Esophagus squamous epithelium (tissue), 5 donors: ENCODE measurements around the gene CLEC9A. TPM values are rescaled to one million over a fixed set of nuclear protein-coding genes. Genes with fewer than 3 reads are reported as not detected.

Experiments used
- DNase-seq: peaks from one replicate; lab custom pipeline; 2025; lab: John Stamatoyannopoulos, UW
- H3K27ac ChIP-seq, 4 donors: fragments of 200-600 bp; sonication (generic); one replicate each; pipeline ENCODE4 v1.5.1; 2016 to 2019; ENCODE audit warnings: mild to moderate bottlenecking in 1 of 4
- H3K27me3 ChIP-seq, 4 donors: fragments of 200-600 bp; sonication (generic); 1 replicate in 3 of 4; 2 replicates in 1 of 4; pipeline versions ENCODE4 v1.5.1 to v1.6.0; 2017 to 2021; ENCODE audit warnings: antibody characterized with exemption in 1 of 4
- H3K36me3 ChIP-seq, 3 donors: fragments of 200-600 bp; sonication (generic); one replicate each; pipeline ENCODE4 v1.5.1; 2016 to 2019
- H3K4me1 ChIP-seq, 3 donors: fragments of 200-600 bp; sonication (generic); one replicate each; pipeline ENCODE4 v1.5.1; 2017 to 2019
- H3K4me3 ChIP-seq, 4 donors: fragments of 200-600 bp; sonication (generic); 1 replicate in 3 of 4; 2 replicates in 1 of 4; pipeline ENCODE4 v1.5.1; 2016 to 2019; ENCODE audit warnings: mild to moderate bottlenecking in 2 of 4, moderate library complexity in 1 of 4
- H3K9me3 ChIP-seq, 3 donors: fragments of 200-600 bp; sonication (generic); one replicate each; pipeline ENCODE4 v1.5.1; 2016 to 2019
- POLR2A ChIP-seq, 4 donors: fragments of 450-650 bp; IDR thresholded peaks; one replicate each; pipeline ENCODE4 v1.6.1; 2017; ENCODE audit warnings: antibody characterized with exemption in 4 of 4, mild to moderate bottlenecking in 4 of 4, moderate library complexity in 3 of 4
- WGBS, 2 donors: methylation state at CpG; one replicate each; pipeline ENCODE4 v1.1.5; 2018; 5-methylcytosine and 5-hydroxymethylcytosine counted together
- intact Hi-C: fragments of 100-400 bp; cut with DNase I; formaldehyde crosslinking; loops from one replicate; pipeline ENCODE4 v1.15.0; 2022
- total RNA-seq, 4 donors: library from RNA; depleted of rRNA; stranded (reverse); fragments of >200 nt; gene quantifications; one replicate each; pipeline ENCODE4 v1.1.0, GENCODE V29; 2016
- TF ChIP-seq, protein P1 (sequence below), 6 experiments: fragments of 450-650 bp in 4 of 6; fragments of 200-600 bp in 2 of 6; sonication (generic) in 2 of 6; IDR thresholded peaks; one replicate each; pipeline ENCODE4 v1.5.1; 2016 to 2019; ENCODE audit warnings: antibody characterized with exemption in 6 of 6, mild to moderate bottlenecking in 4 of 6, moderate library complexity in 4 of 6
- donor health status: DM: yes; HTN: yes; CAD: no.

Gene CLEC9A
- total RNA-seq, 4 donors from 2014 or later: not detected

DNA sequence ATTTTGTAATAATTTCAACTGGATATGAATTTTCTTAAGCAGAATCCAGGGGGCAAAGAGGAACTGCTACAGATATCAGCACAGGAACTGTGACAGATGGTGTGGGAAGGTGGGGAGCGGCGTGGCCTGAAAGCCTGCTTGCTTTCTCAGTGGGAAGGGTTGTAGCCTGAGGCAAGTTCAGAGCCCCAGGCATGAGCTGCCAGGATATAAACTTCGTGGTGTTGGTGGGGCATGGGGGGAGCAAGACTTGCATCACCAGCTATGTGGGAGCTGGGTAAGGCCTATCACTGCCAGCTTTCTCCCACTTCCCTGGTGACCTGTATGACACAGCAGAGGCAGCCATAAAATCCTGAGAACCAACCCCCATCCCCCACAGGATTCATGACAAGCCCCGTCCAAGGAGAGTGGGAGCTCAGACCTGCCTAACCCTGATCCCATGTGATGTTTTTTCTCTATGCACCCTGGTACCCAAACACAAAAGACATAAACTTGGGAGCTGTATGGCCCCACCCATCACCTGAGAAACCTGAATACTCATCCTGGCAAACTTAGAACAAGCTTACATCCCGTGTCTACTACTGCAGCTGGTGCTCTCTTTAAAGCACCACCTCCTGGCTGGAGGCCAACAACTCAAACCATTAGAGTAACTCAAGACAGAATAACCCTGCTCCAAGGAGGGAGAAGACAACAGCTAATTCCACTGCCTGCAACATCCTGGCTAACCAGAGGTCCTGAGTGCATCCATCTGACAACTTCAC, 51.8 kb downstream of the CLEC9A start:
- no peaks in the 10 kb centered on the region for H3K9me3 ChIP-seq
- 40 to 55% methylated on average over 4 to 5 of the region's 5 CpGs for WGBS, 2 donors
- TF ChIP-seq, protein P1, sequence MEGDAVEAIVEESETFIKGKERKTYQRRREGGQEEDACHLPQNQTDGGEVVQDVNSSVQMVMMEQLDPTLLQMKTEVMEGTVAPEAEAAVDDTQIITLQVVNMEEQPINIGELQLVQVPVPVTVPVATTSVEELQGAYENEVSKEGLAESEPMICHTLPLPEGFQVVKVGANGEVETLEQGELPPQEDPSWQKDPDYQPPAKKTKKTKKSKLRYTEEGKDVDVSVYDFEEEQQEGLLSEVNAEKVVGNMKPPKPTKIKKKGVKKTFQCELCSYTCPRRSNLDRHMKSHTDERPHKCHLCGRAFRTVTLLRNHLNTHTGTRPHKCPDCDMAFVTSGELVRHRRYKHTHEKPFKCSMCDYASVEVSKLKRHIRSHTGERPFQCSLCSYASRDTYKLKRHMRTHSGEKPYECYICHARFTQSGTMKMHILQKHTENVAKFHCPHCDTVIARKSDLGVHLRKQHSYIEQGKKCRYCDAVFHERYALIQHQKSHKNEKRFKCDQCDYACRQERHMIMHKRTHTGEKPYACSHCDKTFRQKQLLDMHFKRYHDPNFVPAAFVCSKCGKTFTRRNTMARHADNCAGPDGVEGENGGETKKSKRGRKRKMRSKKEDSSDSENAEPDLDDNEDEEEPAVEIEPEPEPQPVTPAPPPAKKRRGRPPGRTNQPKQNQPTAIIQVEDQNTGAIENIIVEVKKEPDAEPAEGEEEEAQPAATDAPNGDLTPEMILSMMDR (IDR thresholded peaks at IDR 0.05): no peak
- no peak for TF ChIP-seq POLR2A (IDR thresholded peaks at IDR 0.05)
- no peak for DNase-seq
- peaks cover 0 to 5% (median 0%) of the 10 kb centered on the region in 3 donors for H3K4me1 ChIP-seq
- H3K27me3 ChIP-seq: no peaks in the 10 kb centered on the region
- H3K4me3 ChIP-seq: no peak overlapping the region
- H3K27ac ChIP-seq: no peak overlapping the region
- no peaks in the 10 kb centered on the region for H3K36me3 ChIP-seq
- intact Hi-C loops: no loop called here

DNA sequence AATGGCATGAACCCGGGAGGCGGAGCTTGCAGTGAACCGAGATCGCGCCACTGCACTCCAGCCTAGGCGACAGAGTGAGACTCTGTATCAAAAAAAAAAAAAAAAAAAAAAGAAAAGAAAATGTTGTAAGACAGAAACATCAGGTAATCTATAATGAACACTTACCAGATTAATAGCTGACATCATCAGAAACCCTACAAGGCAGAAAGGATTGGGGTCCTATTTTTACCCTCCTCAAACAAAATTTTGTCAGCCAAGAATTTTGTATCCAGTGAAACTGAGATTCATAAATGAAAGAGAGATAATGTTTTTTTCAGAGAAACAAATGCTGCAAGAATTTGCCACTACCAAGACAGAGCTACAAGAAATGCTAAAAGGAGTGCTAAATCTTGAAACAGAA, 54.3 kb downstream of the CLEC9A start:
- no peak for DNase-seq
- Histone ChIP-seq H3K27me3 (no peaks in the 10 kb centered on the region), H3K9me3 (no peaks in the 10 kb centered on the region), H3K4me1 (peaks cover 0 to 5% (median 3%) of the 10 kb centered on the region in 3 donors), H3K36me3 (no peaks in the 10 kb centered on the region), H3K4me3 (no peak overlapping the region), H3K27ac (no peak overlapping the region)
- no peak for TF ChIP-seq POLR2A (IDR thresholded peaks at IDR 0.05)
- TF ChIP-seq, protein P1 (IDR thresholded peaks at IDR 0.05): no peak
- 83 to 87% methylated on average over 6 of the region's 6 CpGs for WGBS, 2 donors
- intact Hi-C loops: no loop called here

DNA sequence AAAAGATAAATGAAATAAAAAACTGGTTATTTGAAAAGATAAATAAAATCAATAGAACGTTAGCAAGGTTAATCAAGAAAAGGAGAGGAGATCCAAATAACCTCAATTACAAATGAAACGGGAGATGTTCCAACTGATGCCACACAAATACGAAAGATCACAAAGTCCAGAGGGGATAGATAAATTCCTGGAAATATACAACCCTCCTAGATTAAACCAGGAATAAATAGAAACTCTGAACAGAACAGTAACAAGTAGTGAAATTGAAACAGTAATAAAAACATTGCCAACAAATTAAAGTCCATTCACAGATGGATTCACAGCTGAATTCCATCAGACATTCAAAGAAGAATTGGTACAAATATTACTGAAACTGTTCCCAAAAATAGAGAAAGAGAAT, 55.9 kb downstream of the CLEC9A start:
- TF ChIP-seq, protein P1 (IDR thresholded peaks at IDR 0.05): no peak
- TF ChIP-seq POLR2A (IDR thresholded peaks at IDR 0.05): no peak
- no peaks in the 10 kb centered on the region for H3K36me3 ChIP-seq
- no peaks in the 10 kb centered on the region for H3K27me3 ChIP-seq
- H3K9me3 ChIP-seq: no peaks in the 10 kb centered on the region
- DNase-seq: no peak
- peaks cover 0 to 5% (median 3%) of the 10 kb centered on the region in 3 donors for H3K4me1 ChIP-seq
- no peak overlapping the region for H3K27ac ChIP-seq
- intact Hi-C loops: no loop called here
- 63 to 85% methylated on average over 3 of the region's 3 CpGs for WGBS, 2 donors
- H3K4me3 ChIP-seq: no peak overlapping the region

DNA sequence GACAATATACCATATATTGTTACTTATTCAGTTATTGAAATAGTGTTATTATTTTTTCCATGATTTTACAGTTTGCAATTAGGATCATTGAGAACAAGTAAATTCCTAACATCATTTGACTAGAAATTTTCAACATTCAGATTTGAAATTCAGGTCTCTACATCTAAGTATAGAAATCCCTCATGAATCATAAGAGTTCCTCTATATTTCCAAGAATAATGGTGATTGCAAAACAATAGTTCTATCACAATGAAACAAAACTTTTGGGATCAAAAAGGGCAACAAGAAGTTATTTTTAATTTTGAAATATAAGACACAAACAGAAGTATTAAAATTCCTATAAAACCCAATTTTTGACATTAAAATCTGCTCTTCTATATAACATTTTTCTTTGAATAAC, 57.5 kb downstream of the CLEC9A start:
- H3K36me3 ChIP-seq: no peaks in the 10 kb centered on the region
- H3K27me3 ChIP-seq: no peaks in the 10 kb centered on the region
- H3K27ac ChIP-seq: no peak overlapping the region
- TF ChIP-seq, protein P1 (IDR thresholded peaks at IDR 0.05): no peak
- TF ChIP-seq POLR2A (IDR thresholded peaks at IDR 0.05): no peak
- no peak for DNase-seq
- H3K4me3 ChIP-seq: no peak overlapping the region
- intact Hi-C loops: no loop called here
- H3K4me1 ChIP-seq: peaks cover 0 to 3% (median 0%) of the 10 kb centered on the region in 3 donors
- H3K9me3 ChIP-seq: no peaks in the 10 kb centered on the region

DNA sequence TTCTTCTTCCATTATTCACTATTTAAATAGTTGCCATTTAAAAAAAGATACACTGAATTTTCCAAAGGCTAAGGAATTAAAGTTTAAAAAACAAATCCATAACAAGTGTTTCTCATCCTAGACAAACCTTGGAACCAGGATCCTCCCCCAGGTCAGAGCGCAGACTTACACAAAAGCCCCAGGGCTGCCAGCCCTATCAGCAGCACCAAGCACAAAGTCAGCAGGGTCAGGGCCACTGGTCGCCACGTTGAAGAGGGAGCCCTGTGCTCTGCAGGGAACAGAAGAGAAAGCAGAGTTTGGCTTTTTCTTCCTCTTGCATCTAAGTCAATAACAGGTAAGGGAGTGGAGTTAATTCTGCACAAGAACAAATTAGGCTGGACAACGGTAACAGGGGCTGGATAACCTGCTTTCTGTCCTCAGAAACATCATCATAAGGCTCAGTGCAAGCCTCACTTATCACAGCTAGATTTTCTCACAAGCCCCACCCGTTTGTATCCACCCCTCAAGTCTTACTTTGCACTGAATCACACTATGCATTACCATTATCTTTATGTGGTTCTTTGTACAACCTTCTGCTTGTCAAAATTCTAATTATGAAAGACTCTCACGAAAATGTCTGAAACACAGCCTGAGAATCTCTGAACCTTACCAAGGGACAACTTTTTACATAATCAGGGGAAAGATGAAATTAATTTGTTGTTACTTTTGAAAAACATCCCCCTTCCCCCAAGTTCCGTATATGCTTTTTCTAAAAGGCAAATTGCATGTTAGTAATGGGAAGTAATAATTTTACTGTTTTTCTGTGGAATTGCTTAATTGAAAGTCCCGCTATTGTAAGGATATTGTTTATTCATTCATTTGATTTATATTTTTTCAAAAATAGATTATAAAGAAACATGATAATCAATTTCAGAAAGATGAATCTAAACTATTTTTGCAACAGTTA, 58.7 kb downstream of the CLEC9A start:
- WGBS, 2 donors: 58 to 70% methylated on average over 8 of the region's 8 CpGs
- Histone ChIP-seq H3K4me3 (no peak overlapping the region), H3K4me1 (peaks cover 0 to 3% (median 0%) of the 10 kb centered on the region in 3 donors), H3K36me3 (no peaks in the 10 kb centered on the region), H3K27me3 (no peaks in the 10 kb centered on the region), H3K9me3 (no peaks in the 10 kb centered on the region), H3K27ac (peak overlapping the region in 1 of 4 donors; percentile 6)
- no peak for TF ChIP-seq POLR2A (IDR thresholded peaks at IDR 0.05)
- TF ChIP-seq, protein P1 (IDR thresholded peaks at IDR 0.05): no peak
- no peak for DNase-seq
- intact Hi-C loops: no loop called here
